Fibroblast of skin of scalp (primary cell): ENCODE data around the gene MAPT.
"Not testable (repeated sequence)": the region's sequence is repeated elsewhere in the genome, so short reads cannot be mapped to it uniquely, and the experiment has no call there.

Experiments used
- DNase-seq: peaks from one replicate; pipeline ENCODE4 v3.0.0-alpha.2; 2013

MAPT gene

DNA sequence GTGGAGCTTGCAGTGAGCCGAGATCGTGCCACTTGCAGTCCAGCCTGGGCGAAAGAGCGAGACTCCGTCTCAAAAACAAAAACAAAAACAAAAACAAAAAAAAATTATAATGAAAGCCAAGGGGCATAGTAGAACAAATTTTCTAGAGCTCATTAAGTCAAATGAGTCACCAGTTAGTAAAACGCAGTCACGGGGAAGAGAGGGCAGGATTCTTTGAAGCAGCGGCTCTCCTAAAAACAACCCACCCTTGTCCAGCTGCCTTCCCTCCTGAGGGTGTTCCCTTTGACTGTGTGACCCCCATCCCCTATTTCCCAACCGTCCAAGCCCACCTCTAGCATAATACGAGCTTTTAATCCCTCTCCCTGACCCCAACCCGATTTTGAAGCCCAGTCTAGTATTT is 60.6 kb downstream of the MAPT start:
- no peak for DNase-seq

DNA sequence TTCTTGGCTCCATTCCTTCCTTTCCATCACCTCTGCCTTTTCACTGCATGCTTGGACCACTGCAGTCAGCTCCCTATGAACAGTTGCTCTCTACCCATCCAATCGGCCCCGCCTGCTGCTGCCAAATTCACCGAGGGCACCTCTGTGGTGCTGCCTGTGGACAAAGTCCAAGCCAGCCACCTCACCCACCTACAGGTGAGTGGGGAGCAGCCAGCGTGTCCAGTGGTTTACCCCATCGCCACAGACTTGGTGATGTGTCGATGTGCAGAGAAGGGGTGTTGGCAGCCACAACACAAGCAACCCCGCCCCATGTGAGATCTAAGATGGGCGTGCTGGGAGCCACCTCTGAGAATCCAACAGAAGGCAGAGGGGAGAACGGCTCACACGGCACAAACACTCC is 61.0 kb downstream of the MAPT start:
- DNase-seq, result no peak

DNA sequence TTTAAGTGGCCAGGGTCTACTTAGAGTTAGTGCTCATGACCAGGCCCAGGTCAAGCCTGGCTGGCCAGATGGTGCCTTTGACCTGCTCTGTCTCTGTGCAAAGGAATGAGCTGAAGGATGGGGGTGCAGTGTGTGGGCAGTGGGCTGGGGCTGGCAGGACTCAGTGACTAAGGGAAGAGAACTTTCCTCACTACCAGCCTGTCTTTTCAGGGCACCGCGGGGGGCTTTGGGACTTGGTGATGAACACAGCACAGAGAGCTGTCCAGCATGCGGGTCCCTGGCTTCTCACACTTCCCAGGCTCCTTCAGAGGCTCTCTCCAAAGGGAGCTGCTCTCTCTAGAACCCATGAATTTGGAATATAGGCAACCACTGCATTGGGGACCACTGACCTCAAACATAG is 61.7 kb downstream of the MAPT start:
- DNase-seq, result no peak

DNA sequence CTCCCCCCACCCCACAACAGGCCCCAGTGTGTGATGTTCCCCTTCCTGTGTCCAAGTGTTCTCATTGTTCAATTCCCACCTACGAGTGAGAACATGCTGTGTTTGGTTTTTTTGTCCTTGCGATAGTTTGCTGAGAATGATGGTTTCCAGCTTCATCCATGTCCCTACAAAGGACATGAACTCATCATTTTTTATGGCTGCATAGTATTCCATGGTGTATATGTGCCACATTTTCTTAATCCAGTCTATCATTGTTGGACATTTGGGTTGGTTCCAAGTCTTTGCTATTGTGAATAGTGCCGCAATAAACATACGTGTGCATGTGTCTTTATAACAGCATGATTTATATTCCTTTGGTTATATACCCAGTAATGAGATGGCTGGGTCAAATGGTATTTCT is 62.4 kb downstream of the MAPT start:
- DNase-seq, result not testable (repeated sequence)

DNA sequence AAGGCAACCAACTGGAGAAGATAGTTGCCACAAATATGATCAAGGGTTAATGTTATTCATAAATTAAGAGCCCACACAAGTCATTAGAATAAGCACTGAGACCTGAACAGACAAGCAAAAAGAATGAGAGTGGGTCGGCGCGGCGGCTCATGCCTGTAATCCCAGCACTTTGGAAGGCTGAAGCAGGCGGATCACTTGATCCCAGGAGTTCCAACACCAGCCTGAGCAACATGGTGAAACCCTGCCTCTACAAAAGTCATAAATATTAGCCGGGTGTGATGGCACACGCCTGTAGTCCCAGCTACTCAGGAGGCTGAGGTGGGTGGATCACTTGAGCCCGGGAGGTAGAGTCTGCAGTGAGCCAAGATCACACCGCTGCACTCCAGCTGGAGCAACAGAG is 64.0 kb downstream of the MAPT start:
- no peak for DNase-seq

DNA sequence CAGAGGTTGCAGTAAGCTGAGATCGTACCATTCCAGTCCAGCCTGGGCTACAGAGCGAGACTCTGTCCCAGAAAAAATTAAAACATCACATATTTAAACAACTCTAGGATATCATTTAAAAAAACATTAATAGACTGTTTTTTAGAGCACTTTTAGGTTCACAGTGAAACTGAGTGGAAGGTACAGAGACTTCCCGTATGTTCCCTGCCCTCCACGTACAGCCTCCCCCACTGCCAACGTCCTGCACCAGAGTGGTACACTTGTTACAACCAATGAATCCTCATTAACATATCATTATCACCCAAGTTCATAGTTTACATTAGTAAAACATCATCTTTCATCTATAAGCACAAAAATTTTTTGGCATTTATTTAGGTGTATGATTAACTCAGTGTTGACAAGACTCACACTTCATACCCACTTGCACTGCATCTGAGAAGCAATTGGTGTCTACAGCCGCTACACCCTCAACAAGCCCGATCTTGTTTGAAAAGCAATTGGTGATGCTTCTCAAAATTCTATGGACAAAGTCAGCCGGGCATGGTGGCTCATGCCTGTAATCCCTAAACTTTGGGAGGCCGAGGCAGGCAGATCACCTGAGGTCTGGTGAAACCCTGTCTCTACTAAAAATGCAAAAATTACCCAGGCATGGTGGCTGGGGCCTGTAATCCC is 64.8 kb downstream of the MAPT start:
- no peak for DNase-seq

DNA sequence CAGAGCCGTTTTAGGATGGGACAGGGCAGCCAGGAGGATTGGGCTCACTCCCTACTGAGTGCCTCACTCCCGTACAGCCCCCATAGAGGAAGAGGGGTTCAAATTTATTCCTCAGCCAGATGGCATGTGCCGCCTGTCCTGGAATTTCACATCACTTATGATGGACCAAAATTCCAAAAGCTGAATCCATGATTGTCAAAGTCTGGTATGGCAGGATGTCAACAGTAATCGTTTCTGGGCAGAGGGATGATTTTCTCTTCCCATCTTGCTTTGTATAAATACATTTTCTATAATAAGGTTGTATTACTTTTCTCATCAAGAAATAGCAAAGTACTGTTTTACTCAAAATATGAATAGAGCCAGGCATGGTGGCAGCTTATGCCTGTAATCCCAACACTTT is 66.0 kb downstream of the MAPT start:
- DNase-seq, result no peak

DNA sequence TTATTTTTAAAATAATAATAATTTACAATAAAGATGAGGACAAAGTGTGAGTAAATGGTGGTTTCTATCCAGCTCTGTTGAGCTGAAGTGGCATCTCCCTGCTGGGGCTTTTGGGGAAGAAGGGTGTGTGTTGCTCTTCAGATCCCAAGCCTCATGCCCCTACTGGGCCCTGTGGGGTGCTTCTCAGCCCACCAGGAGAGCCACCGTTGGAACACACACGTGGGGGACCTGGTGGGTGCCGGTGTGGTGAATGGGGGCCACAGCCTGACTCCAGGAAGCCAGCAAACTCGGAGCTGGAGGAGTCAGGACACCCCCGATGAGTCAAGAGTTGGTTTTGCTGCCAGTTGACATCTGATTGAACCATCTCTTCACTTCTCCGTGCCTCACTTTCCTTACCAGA is 66.9 kb downstream of the MAPT start:
- no peak for DNase-seq

DNA sequence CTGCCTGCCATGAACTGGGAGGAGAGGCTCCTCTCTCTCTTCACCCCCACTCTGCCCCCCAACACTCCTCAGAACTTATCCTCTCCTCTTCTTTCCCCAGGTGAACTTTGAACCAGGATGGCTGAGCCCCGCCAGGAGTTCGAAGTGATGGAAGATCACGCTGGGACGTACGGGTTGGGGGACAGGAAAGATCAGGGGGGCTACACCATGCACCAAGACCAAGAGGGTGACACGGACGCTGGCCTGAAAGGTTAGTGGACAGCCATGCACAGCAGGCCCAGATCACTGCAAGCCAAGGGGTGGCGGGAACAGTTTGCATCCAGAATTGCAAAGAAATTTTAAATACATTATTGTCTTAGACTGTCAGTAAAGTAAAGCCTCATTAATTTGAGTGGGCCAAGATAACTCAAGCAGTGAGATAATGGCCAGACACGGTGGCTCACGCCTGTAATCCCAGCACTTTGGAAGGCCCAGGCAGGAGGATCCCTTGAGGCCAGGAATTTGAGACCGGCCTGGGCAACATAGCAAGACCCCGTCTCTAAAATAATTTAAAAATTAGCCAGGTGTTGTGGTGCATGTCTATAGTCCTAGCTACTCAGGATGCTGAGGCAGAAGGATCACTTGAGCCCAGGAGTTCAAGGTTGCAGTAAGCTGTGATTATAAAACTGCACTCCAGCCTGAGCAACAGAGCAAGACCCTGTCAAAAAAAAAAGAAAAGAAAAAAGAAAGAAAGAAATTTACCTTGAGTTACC is 68.0 kb downstream of the MAPT start:
- no peak for DNase-seq

DNA sequence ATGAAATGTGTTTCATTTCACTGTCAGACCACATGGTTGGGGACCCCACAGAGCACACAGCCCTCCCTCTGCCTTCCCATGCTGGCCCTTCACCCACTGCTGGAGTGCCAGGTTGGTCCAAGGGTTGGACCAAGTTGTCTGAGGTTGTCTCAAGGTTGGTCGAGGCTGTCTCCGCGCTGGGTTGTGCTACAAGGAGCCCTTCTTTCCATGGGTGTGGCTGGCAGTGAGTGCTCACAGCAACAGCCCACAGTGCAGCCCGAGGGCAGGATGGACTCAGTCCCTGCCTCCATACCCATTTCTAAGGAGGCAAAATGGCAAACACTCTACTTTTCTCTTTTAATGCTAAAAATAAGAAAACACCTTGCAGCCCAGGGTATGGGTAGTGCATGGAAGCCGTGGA is 68.9 kb downstream of the MAPT start:
- DNase-seq, result no peak

DNA sequence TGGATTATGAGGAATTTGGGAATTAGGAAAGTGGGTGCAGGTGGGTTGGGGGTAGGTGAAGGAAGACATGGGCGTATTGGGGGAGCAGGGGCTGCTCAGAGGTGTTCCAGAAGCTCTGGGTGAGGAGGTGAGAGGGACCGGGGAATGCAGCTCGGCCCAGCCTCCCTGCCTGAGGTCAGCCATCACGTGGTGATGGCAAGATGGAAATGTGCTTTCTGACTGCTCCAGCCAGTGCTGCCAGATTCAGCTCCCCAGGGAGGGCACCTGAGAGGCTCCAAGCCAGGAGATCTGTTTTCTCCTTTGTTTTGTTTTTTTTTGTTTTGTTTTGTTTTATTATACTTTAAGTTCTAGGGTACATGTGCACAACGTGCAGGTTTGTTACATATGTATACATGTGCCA is 69.5 kb downstream of the MAPT start:
- no peak for DNase-seq

DNA sequence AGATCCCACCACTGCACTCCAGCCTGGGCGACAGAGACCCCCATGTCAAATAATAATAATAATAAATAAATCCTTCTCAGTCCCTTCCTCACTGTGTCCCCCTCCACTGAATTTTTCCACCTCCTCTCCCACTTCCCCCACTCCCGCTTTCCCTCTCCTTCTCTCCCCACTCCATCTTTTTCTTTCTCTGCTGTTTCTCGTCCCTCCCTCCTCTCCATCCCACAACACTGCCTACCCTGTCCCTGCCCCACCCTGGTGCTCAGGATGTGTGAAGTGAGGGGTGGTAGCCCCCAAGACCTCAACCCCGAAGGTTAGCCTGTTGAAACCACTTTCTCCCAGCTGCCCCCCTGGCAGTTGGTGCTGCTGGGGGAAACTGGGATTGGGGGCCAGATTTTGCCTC is 70.3 kb downstream of the MAPT start:
- no peak for DNase-seq

DNA sequence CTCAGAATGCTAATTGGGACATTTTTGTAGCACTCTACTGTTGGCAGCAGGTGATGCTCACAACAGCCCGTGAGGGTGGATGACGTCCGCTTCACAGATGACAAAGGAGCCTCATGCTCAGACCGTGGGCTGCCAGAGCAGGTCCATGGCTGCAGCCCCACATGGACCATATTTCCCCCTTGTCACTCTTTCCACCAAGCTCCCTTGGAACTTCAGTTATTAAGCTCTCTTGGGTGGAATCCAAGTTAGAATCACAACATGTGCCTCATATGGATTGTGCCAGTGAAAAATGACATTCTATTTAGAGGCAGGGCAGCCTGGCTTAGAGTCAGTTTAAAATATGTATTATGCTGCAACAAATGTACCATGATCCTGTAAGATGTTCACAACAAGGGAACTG is 71.5 kb downstream of the MAPT start:
- no peak for DNase-seq

DNA sequence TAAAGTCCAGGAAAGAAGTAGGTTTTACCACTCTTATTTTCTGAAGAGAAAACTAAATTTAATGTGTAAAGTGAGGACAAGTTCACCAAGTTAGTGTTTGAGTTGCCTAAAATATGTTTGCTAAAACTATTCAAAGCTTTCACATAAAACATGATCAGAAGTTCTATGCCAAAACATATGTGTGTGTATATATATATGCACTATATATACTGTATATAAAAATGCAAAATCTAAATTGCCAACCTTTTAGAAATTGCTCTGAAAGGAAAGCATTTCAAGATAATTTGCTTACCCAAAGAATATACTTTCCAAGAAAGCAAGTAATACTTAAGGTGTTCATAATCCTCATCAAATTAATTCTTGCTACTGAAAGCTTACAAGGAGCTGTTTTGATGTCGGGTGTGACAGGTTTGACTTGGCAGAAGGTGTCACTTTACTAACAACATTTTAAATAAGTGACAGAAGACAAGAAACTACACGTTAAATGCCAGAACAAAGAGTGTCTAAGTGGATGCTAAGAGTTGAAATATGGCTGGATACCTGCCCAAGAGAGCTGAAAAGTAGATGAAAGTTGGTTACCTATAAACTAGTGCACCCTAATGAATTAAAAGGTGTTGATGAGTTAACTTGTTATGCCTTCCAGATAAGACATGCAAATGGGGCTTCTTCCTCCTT is 72.4 kb downstream of the MAPT start:
- DNase-seq, result no peak

DNA sequence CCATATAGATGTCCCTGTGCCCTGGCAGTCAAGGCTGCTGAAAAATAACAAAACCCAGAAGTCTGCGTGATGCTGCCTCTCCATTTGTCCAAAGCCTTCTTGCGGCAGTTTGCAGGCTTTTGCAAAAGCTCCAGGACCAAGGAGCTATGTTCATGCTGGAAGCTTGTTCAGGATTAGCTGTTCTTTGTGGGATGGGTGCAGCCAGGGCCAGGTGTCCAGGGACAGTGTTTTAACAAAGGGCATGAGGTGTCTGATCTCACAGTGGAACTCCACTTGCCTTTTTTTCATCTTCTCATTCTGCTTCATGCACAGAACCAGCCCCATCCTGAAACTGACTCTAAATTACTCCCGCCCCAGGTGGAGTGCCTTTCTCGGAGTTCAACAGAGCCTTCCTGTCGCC is 73.0 kb downstream of the MAPT start:
- DNase-seq, result no peak

DNA sequence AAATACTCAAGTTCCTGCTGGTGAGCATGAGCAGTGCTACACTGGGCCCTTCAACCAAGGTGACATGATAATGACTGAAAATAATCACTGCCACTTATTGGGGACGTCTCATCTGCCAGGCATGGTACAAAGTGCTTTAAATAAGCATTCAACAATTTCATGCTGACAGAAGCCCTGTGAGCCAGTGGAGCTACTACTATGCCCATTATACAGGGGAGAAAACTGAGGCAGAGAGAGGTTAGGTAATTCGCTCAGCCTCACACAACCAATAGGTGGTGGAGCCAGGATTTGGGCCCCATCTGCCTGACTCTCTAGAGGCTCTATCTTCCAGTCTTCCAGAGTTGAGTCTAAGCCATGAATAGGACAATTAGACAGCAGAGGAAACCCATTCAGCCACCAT is 74.4 kb downstream of the MAPT start:
- DNase-seq, result no peak

DNA sequence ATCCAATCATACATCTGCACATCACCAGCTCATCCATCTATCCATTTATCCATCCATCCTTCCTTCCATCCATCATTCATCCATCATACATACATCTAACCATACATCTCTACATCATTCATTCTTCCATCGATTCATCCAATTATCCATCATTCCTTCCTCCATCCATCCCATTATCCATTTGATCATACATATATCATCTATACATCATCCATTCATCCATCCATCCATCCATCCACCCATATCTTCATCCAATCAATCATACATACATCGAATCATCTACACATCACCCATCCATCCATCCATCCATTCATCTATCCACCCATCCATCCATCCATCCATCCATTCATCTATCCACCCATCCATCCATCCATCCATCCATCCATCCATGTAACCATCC is 75.4 kb downstream of the MAPT start:
- no peak for DNase-seq

DNA sequence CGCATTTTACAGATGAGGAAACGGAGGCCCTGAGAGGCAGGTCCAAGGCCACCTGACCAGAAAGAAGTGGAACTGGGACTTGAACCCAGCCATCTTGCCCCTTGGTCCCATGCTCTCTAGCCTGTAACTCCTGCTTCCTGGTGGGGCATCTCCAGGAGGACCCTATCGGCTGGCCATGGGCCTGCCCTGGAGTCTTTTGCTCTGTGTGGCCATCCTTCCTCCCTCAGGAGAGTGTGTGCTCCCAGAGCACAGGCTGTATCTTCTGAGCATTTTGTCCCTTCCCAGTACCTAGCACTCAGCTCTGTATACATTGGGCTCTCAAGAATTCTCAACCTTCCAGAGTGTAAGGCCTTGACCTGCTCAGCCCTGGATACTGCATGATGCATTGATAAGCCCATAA is 76.3 kb downstream of the MAPT start:
- DNase-seq, result no peak

DNA sequence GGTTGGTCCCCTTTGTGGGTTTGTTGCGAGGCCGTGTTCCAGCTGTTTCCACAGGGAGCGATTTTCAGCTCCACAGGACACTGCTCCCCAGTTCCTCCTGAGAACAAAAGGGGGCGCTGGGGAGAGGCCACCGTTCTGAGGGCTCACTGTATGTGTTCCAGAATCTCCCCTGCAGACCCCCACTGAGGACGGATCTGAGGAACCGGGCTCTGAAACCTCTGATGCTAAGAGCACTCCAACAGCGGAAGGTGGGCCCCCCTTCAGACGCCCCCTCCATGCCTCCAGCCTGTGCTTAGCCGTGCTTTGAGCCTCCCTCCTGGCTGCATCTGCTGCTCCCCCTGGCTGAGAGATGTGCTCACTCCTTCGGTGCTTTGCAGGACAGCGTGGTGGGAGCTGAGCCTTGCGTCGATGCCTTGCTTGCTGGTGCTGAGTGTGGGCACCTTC is 77.4 kb downstream of the MAPT start:
- DNase-seq, result no peak

DNA sequence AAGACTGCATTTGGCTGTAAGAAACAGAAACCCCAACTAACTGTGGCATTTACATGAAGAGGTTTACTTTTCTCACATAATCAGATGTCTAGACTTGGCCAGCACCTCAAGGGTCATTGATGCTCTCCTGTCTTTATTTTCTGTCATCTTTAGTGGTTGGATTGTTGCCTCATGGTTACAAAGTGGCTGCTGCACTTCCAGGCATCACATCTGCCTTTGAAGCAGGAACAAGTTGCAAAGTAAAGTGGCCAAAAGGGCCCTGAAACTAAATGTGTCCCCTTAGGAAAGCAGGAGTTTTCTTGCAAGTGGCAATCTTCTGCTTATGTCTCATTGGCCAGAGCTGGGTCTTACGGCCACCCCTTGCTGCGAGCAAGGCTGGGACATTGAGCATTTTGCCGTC is 78.2 kb downstream of the MAPT start:
- DNase-seq, result no peak

DNA sequence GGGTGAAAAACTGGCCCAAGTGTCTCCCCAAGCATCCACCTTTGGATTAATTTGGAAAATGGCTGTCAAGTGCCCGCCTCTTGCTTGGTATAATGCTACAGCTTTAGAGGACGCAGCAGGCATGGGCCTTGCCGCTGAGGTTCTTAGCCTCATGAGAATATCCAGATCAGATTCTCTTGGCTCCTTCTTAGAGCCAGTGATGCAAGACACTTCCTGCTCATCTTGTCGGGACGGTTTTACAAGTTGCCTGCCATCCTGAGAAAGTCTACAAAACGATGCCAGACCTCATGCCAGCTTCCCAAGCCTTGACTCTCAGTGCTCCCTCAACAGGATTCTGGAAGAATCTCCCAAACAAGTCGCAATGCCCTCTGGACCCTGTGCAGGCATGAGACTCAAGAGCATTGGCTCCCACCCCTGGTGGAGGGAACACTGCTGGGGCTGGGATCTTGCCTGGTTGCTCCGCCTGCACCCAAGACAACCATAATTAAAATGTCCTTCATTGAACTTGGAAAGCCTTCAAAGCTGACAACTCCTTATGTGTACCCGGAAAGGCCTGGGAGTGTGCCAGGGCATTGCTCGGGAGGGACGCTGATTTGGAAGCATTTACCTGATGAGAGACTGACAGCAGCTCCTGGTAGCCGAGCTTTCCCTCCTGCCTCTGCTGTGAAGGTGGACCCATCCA is 78.9 kb downstream of the MAPT start:
- DNase-seq, result no peak

DNA sequence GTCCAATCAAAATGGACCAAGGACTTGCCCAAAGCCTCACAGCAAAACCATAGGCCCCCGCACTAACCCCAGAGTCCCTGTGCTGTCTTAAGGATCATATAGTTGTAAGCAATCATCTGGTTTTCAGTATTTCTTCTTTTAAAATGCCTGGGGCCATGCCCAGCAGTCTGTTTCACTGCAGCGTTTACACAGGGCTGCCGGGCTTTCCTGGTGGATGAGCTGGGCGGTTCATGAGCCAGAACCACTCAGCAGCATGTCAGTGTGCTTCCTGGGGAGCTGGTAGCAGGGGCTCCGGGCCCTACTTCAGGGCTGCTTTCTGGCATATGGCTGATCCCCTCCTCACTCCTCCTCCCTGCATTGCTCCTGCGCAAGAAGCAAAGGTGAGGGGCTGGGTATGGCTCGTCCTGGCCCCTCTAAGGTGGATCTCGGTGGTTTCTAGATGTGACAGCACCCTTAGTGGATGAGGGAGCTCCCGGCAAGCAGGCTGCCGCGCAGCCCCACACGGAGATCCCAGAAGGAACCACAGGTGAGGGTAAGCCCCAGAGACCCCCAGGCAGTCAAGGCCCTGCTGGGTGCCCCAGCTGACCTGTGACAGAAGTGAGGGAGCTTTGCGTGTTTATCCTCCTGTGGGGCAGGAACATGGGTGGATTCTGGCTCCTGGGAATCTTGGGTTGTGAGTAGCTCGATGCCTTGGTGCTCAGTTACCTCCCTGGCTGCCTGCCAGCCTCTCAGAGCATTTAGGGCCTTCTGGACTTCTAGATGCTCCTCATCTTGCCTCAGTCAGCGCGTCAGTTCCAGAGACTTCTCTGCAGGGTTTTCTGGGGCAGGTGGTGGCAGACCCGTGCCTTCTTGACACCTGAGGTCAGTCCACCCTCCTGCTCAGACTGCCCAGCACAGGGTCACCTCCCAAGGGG is 79.8 kb downstream of the MAPT start:
- DNase-seq, result no peak
